ENCODE results near the gene GFY.
"Not testable (repeated sequence)": the region's sequence is repeated elsewhere in the genome, so short reads cannot be mapped to it uniquely, and the experiment has no call there.

The GFY gene

DNA sequence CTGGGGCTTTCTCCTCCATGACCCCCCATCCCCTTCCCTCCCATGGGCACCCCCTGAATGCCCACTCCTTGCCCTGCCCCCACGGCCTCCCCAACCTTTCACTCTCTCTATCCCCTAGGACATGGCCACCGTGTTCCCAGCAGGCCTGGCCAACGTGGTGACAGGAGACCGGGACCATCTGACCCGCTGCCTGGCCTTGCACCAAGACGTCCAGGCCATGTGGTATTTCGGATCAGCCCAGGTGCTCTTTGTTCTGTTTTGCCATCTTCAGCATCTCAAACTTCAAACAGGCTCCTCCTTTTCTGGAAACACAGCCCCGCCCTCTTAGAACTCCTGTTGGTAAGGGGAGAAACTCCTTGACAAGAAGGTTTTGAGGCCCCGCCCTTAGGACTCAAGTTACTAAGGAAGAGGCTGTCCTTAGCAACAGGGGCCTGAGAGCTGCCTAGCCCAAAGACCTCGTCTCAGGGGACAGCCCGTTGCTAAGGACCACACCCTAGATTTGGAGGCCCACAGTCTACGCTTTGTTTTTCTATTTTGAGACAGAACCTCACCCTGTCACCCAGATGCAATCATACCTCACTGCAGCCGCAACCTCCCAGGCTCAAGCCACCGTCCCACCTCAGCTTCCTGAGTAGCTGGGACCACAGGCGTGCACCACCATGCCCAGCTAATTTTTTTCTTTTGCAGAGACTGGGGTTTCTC, 43.7 kb downstream of the GFY start:
- H3K9me3 ChIP-seq (ENCODE audit: control insufficient read depth, low read length) = no peaks in the 10 kb centered on the region
- H3K4me1 ChIP-seq (ENCODE audit: control insufficient read depth, insufficient read depth, low read length, poor library complexity, severe bottlenecking) = peaks cover 55% of the 10 kb centered on the region
- peak overlapping the region; percentile 23 for H3K4me3 ChIP-seq (ENCODE audit: insufficient read depth, low read depth, low read length, poor library complexity, severe bottlenecking)
- peaks cover 24% of the 10 kb centered on the region for H3K36me3 ChIP-seq (ENCODE audit: control insufficient read depth, insufficient read depth, low read length)
- peak; percentile 90 to 94 (median 93) for DNase-seq
- H3K27ac ChIP-seq (ENCODE audit: insufficient read depth, low read length, poor library complexity, severe bottlenecking) = peak overlapping the region; percentile 93
- H3K27me3 ChIP-seq (replicated peaks; ENCODE audit: control insufficient read depth, insufficient read depth, low read length, poor library complexity, severe bottlenecking) = no peaks in the 10 kb centered on the region

GRCh38 chr19:49469828-49470614, 44.8 kb downstream of the GFY start:
- Histone ChIP-seq H3K27me3 (replicated peaks; ENCODE audit: control insufficient read depth, insufficient read depth, low read length, poor library complexity, severe bottlenecking) (no peaks in the 10 kb centered on the region), H3K4me3 (ENCODE audit: insufficient read depth, low read depth, low read length, poor library complexity, severe bottlenecking) (no peak overlapping the region), H3K9me3 (ENCODE audit: control insufficient read depth, low read length) (no peaks in the 10 kb centered on the region), H3K4me1 (ENCODE audit: control insufficient read depth, insufficient read depth, low read length, poor library complexity, severe bottlenecking) (peaks cover 55% of the 10 kb centered on the region), H3K27ac (ENCODE audit: insufficient read depth, low read length, poor library complexity, severe bottlenecking) (peak overlapping the region; percentile 93), H3K36me3 (ENCODE audit: control insufficient read depth, insufficient read depth, low read length) (peaks cover 14% of the 10 kb centered on the region)
- peak; percentile 71 to 83 (median 77) for DNase-seq

- Histone ChIP-seq H3K4me3 (ENCODE audit: insufficient read depth, low read depth, low read length, poor library complexity, severe bottlenecking) (no peak overlapping the region), H3K27me3 (replicated peaks; ENCODE audit: control insufficient read depth, insufficient read depth, low read length, poor library complexity, severe bottlenecking) (no peaks in the 10 kb centered on the region), H3K27ac (ENCODE audit: insufficient read depth, low read length, poor library complexity, severe bottlenecking) (peak overlapping the region; percentile 93), H3K9me3 (ENCODE audit: control insufficient read depth, low read length) (no peaks in the 10 kb centered on the region), H3K36me3 (ENCODE audit: control insufficient read depth, insufficient read depth, low read length) (peaks cover 8% of the 10 kb centered on the region), H3K4me1 (ENCODE audit: control insufficient read depth, insufficient read depth, low read length, poor library complexity, severe bottlenecking) (peaks cover 59% of the 10 kb centered on the region)
- no peak for DNase-seq
Observed at GRCh38 chr19:49470615-49470978, 45.4 kb downstream of the GFY start.

DNA sequence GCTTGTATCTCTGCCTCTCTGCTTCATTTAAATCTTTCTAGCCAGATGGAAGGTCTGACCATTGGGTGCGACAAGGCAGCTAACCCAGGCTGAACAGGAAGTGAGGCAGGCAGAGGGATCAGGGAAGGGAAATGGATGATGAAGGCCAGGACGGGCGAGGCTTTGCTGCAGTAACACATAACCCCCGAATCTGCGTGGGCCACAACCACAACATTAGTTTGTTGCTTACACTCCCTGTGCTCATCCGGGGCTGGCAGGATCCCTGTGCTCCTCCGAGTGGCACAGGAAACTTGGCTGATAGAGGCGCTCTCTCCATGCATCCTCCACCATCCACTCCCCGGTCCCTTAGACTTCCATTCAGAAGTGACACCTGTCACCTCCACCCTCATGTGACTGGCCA, 47.7 kb downstream of the GFY start:
- Histone ChIP-seq H3K27ac (ENCODE audit: insufficient read depth, low read length, poor library complexity, severe bottlenecking) (peak overlapping the region; percentile 98), H3K4me3 (ENCODE audit: insufficient read depth, low read depth, low read length, poor library complexity, severe bottlenecking) (no peak overlapping the region)
- DNase-seq = no peak

GRCh38 chr19:49473501-49473867, 48.3 kb downstream of the GFY start:
- H3K36me3 ChIP-seq (ENCODE audit: control insufficient read depth, insufficient read depth, low read length) = peaks cover 11% of the 10 kb centered on the region
- DNase-seq; H3K27me3 ChIP-seq (replicated peaks; ENCODE audit: control insufficient read depth, insufficient read depth, low read length, poor library complexity, severe bottlenecking); H3K9me3 ChIP-seq (ENCODE audit: control insufficient read depth, low read length): not testable (repeated sequence)
- H3K4me1 ChIP-seq (ENCODE audit: control insufficient read depth, insufficient read depth, low read length, poor library complexity, severe bottlenecking) = peaks cover 57% of the 10 kb centered on the region
- peak overlapping the region; percentile 93 for H3K4me3 ChIP-seq (ENCODE audit: insufficient read depth, low read depth, low read length, poor library complexity, severe bottlenecking)
- peak overlapping the region; percentile 98 for H3K27ac ChIP-seq (ENCODE audit: insufficient read depth, low read length, poor library complexity, severe bottlenecking)

More for the DNA sequence above, 47.7 kb downstream of the GFY start:
- no peaks in the 10 kb centered on the region for H3K27me3 ChIP-seq (replicated peaks; ENCODE audit: control insufficient read depth, insufficient read depth, low read length, poor library complexity, severe bottlenecking)
- H3K36me3 ChIP-seq (ENCODE audit: control insufficient read depth, insufficient read depth, low read length) = peaks cover 11% of the 10 kb centered on the region
- H3K9me3 ChIP-seq (ENCODE audit: control insufficient read depth, low read length) = no peaks in the 10 kb centered on the region
- peaks cover 63% of the 10 kb centered on the region for H3K4me1 ChIP-seq (ENCODE audit: control insufficient read depth, insufficient read depth, low read length, poor library complexity, severe bottlenecking)

DNA sequence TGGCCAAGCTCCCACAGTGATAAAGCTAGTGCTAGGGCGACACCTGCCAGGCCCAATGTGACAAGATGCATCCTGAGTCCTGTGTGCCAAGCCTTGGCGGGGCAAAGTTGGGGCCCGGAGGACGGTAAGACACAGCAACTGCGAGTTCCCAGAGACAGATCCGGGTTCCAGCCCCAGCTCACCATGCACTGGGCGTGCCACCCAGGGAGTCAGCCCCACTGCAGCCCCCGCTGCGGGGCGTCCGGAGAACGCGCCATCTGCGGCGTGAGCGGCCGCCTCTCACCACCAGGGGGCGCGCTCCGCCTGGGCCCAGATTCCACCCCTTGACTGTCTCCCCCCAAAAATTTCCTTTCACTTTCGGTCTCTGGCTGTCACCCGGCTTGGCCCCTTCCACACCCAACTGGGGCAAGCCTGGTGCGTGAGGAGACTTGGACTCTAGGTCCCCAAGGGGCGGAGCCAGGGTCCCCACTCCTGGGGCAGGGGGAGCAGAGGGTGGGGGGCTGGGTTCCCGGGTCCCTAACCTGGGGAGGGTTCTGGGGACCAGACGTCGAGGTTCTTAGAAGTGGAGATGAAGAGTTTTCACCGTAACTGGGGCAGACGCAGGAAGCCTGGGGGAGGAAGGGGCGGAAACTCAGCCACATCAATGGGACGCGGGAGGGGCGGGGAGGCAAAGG, 48.8 kb downstream of the GFY start, which contains the start of gene FLT3LG:
Gene FLT3LG, plus strand, starts transcription at position 348 of the 674 bp plus-strand sequence. CDS start 425 bp downstream, outside the sequence.
- H3K9me3 ChIP-seq (ENCODE audit: control insufficient read depth, low read length) = no peaks in the 10 kb centered on the region
- peak within 1 kb of the TSS; percentile 93 for H3K4me3 ChIP-seq (ENCODE audit: insufficient read depth, low read depth, low read length, poor library complexity, severe bottlenecking)
- H3K36me3 ChIP-seq (ENCODE audit: control insufficient read depth, insufficient read depth, low read length) = peaks cover 15% of the 10 kb centered on the region
- H3K27ac ChIP-seq (ENCODE audit: insufficient read depth, low read length, poor library complexity, severe bottlenecking) = peak within 1 kb of the TSS; percentile 98
- peak; percentile 88 to 91 (median 90) for DNase-seq
- peaks cover 53% of the 10 kb centered on the region for H3K4me1 ChIP-seq (ENCODE audit: control insufficient read depth, insufficient read depth, low read length, poor library complexity, severe bottlenecking)
- H3K27me3 ChIP-seq (replicated peaks; ENCODE audit: control insufficient read depth, insufficient read depth, low read length, poor library complexity, severe bottlenecking) = no peaks in the 10 kb centered on the region

- peaks cover 51% of the 10 kb centered on the region for H3K4me1 ChIP-seq (ENCODE audit: control insufficient read depth, insufficient read depth, low read length, poor library complexity, severe bottlenecking)
- no peak for DNase-seq
- H3K4me3 ChIP-seq (ENCODE audit: insufficient read depth, low read depth, low read length, poor library complexity, severe bottlenecking) = peak overlapping the region; percentile 93
- no peaks in the 10 kb centered on the region for H3K9me3 ChIP-seq (ENCODE audit: control insufficient read depth, low read length)
- H3K27me3 ChIP-seq (replicated peaks; ENCODE audit: control insufficient read depth, insufficient read depth, low read length, poor library complexity, severe bottlenecking) = no peaks in the 10 kb centered on the region
- H3K27ac ChIP-seq (ENCODE audit: insufficient read depth, low read length, poor library complexity, severe bottlenecking) = peak overlapping the region; percentile 98
- peaks cover 16% of the 10 kb centered on the region for H3K36me3 ChIP-seq (ENCODE audit: control insufficient read depth, insufficient read depth, low read length)
Observed at GRCh38 chr19:49474542-49474924, 49.3 kb downstream of the GFY start.

DNA sequence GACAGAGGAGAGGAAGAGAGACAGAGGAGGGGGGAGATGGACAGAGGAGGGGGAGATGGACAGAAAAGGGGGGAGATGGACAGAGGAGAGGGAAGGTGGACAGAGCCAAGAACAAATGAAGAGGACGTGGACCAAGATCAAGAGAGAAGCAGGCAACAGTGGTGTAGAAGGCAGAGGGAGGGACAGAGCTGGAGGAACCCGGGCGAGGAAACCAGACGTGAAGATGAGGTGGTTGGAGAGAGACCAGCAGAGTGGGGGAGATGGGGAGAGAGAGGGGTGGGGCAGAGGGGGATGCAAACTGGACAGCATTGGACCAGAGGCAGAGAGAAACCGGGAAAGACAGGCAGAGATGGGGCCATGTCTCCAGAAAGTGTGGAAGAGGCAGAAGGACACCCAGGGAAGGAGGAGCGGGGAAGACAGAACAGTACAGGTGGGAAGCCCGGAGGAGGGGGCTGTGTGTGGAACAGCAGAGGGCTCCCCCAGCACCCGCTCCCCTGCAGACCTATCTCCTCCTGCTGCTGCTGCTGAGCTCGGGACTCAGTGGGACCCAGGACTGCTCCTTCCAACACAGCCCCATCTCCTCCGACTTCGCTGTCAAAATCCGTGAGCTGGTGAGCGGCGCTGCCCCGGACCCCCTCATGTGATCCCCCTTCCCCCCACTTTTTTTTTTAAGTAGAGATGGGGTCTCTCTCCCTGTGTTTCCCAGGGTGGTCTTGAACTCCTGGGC, 50.2 kb downstream of the GFY start:
- Histone ChIP-seq H3K4me1 (ENCODE audit: control insufficient read depth, insufficient read depth, low read length, poor library complexity, severe bottlenecking) (peaks cover 47% of the 10 kb centered on the region), H3K27ac (ENCODE audit: insufficient read depth, low read length, poor library complexity, severe bottlenecking) (peak overlapping the region; percentile 98), H3K36me3 (ENCODE audit: control insufficient read depth, insufficient read depth, low read length) (peaks cover 24% of the 10 kb centered on the region), H3K9me3 (ENCODE audit: control insufficient read depth, low read length) (no peaks in the 10 kb centered on the region), H3K4me3 (ENCODE audit: insufficient read depth, low read depth, low read length, poor library complexity, severe bottlenecking) (peak overlapping the region; percentile 93), H3K27me3 (replicated peaks; ENCODE audit: control insufficient read depth, insufficient read depth, low read length, poor library complexity, severe bottlenecking) (no peaks in the 10 kb centered on the region)
- DNase-seq = no peak

GRCh38 chr19:49475995-49476880, 51.0 kb downstream of the GFY start:
- H3K27me3 ChIP-seq (replicated peaks; ENCODE audit: control insufficient read depth, insufficient read depth, low read length, poor library complexity, severe bottlenecking) = no peaks in the 10 kb centered on the region
- no peaks in the 10 kb centered on the region for H3K9me3 ChIP-seq (ENCODE audit: control insufficient read depth, low read length)
- H3K4me1 ChIP-seq (ENCODE audit: control insufficient read depth, insufficient read depth, low read length, poor library complexity, severe bottlenecking) = peaks cover 43% of the 10 kb centered on the region
- DNase-seq = peak; percentile 39 to 55 (median 55)
- H3K27ac ChIP-seq (ENCODE audit: insufficient read depth, low read length, poor library complexity, severe bottlenecking) = peak overlapping the region; percentile 98
- H3K36me3 ChIP-seq (ENCODE audit: control insufficient read depth, insufficient read depth, low read length) = peaks cover 31% of the 10 kb centered on the region
- peak overlapping the region; percentile 93 for H3K4me3 ChIP-seq (ENCODE audit: insufficient read depth, low read depth, low read length, poor library complexity, severe bottlenecking)
